GM19328 (cell line): ENCODE data around the gene NUP210.
"Not testable (repeated sequence)": the region's sequence is repeated elsewhere in the genome, so short reads cannot be mapped to it uniquely, and the experiment has no call there.

Source experiments
- ATAC-seq: cut with Tn5 transposase; IDR thresholded peaks from one replicate; pipeline ENCODE4 v1.9.1; 2021; ENCODE audit warnings: mild to moderate bottlenecking, moderate library complexity; ENCODE audit not compliant: unreplicated experiment

NUP210 gene

GRCh38 chr3:13420045-13420830 lies at the start of gene NUP210:
TSS of gene NUP210 (minus strand) at chr3:13420322. CDS start at chr3:13420226, 96 bp downstream.
- peak; percentile 62 for ATAC-seq

GRCh38 chr3:13466781-13467180 lies 46.7 kb upstream of the NUP210 start:
- ATAC-seq: no peak

- ATAC-seq: no peak
Measured at GRCh38 chr3:13465236-13465873, 45.2 kb upstream of the NUP210 start.

GRCh38 chr3:13463618-13464400 lies 43.7 kb upstream of the NUP210 start:
- no peak for ATAC-seq

GRCh38 chr3:13462822-13463221 lies 42.7 kb upstream of the NUP210 start:
- no peak for ATAC-seq

GRCh38 chr3:13462125-13462629 lies 42.1 kb upstream of the NUP210 start:
- ATAC-seq: no peak

GRCh38 chr3:13461169-13462124 lies 41.3 kb upstream of the NUP210 start:
- ATAC-seq: no peak

- ATAC-seq: no peak
Measured at GRCh38 chr3:13460341-13460736, 40.2 kb upstream of the NUP210 start.

GRCh38 chr3:13459605-13460340 lies 39.7 kb upstream of the NUP210 start:
- ATAC-seq: no peak

- ATAC-seq: no peak
Measured at GRCh38 chr3:13457593-13457992, 37.5 kb upstream of the NUP210 start.

GRCh38 chr3:13455644-13456043 lies 35.5 kb upstream of the NUP210 start:
- no peak for ATAC-seq

GRCh38 chr3:13452490-13453335 lies 32.6 kb upstream of the NUP210 start:
- ATAC-seq: no peak

- ATAC-seq: no peak
Measured at GRCh38 chr3:13451301-13451673, 31.2 kb upstream of the NUP210 start.

GRCh38 chr3:13442882-13443281 lies 22.8 kb upstream of the NUP210 start:
- ATAC-seq: not testable (repeated sequence)

- ATAC-seq: no peak
Measured at GRCh38 chr3:13440204-13440817, 20.2 kb upstream of the NUP210 start.

GRCh38 chr3:13436213-13436612 lies 16.1 kb upstream of the NUP210 start:
- ATAC-seq: not testable (repeated sequence)

- no peak for ATAC-seq
Measured at GRCh38 chr3:13433912-13434311, 13.8 kb upstream of the NUP210 start.

- ATAC-seq: no peak
Measured at GRCh38 chr3:13432093-13432492, 12.0 kb upstream of the NUP210 start.
